Liver (tissue), 9 donors: ENCODE results near the gene EPS8. TPM values are rescaled to one million over a fixed set of nuclear protein-coding genes. Genes with fewer than 3 reads are reported as not detected.

Experiments
- DNase-seq: peaks from one replicate; pipeline ENCODE4 v3.0.0-alpha.2; 2017; ENCODE audit warnings: low spot score
- H3K27ac ChIP-seq, 2 donors: one replicate each; pipeline ENCODE4 v1.7.0; 2013; ENCODE audit warnings: inconsistent platforms in 2 of 2, low read length in 2 of 2, control low read depth in 1 of 2, low read depth in 1 of 2, mild to moderate bottlenecking in 1 of 2
- H3K27me3 ChIP-seq, 4 donors: one replicate each; pipeline versions ENCODE4 v1.6.1 to v1.7.0; 2013; ENCODE audit warnings: low read length in 3 of 4, inconsistent platforms in 1 of 4, mild to moderate bottlenecking in 1 of 4, moderate library complexity in 1 of 4; ENCODE audit not compliant: control insufficient read depth in 4 of 4, insufficient read depth in 4 of 4
- H3K36me3 ChIP-seq, 4 donors: one replicate each; pipeline versions ENCODE4 v1.6.1 to v1.7.0; 2013; ENCODE audit warnings: low read length in 3 of 4, mild to moderate bottlenecking in 3 of 4, low read depth in 1 of 4, moderate library complexity in 1 of 4; ENCODE audit not compliant: control insufficient read depth in 4 of 4, insufficient read depth in 3 of 4
- H3K4me1 ChIP-seq, 4 donors: one replicate each; pipeline versions ENCODE4 v1.6.1 to v1.7.0; 2013; ENCODE audit warnings: low read length in 3 of 4, mild to moderate bottlenecking in 3 of 4, moderate library complexity in 1 of 4; ENCODE audit not compliant: control insufficient read depth in 4 of 4, insufficient read depth in 4 of 4
- H3K4me3 ChIP-seq, 3 donors: one replicate each; pipeline versions ENCODE4 v1.6.1 to v1.7.0; 2013; ENCODE audit warnings: low read length in 3 of 3, control low read depth in 1 of 3, low read depth in 1 of 3, mild to moderate bottlenecking in 1 of 3
- H3K9ac ChIP-seq, 2 donors: one replicate each; pipeline ENCODE4 v1.7.0; 2013; ENCODE audit warnings: low read length in 2 of 2, mild to moderate bottlenecking in 2 of 2, moderate library complexity in 2 of 2, control low read depth in 1 of 2, low read depth in 1 of 2
- H3K9me3 ChIP-seq, 4 donors: one replicate each; pipeline versions ENCODE4 v1.6.1 to v1.7.0; 2013; ENCODE audit warnings: low read length in 3 of 4; ENCODE audit not compliant: control insufficient read depth in 4 of 4
- ATF3 ChIP-seq: IDR thresholded peaks from 2 replicates; pipeline ENCODE4 v1.6.1; 2016; ENCODE audit warnings: antibody characterized with exemption
- EGR1 ChIP-seq, 2 donors: IDR thresholded peaks; 2 replicates each; pipeline ENCODE4 v1.6.1; 2016 to 2018; ENCODE audit warnings: antibody characterized with exemption in 2 of 2, low read depth in 2 of 2
- FOXA2 ChIP-seq: IDR thresholded peaks from 2 replicates; pipeline ENCODE4 v1.6.1; 2016; ENCODE audit warnings: antibody characterized with exemption
- GABPA ChIP-seq, 2 donors: IDR thresholded peaks in 1 of 2; conservative IDR thresholded peaks in 1 of 2; 2 replicates each; pipeline ENCODE4 v1.6.1; 2016; ENCODE audit warnings: antibody characterized with exemption in 2 of 2, mild to moderate bottlenecking in 1 of 2, moderate library complexity in 1 of 2
- HNF4A ChIP-seq, 2 donors: conservative IDR thresholded peaks; 2 replicates each; pipeline ENCODE4 v1.6.1; 2016; ENCODE audit warnings: antibody characterized with exemption in 2 of 2, mild to moderate bottlenecking in 2 of 2
- HNF4G ChIP-seq: IDR thresholded peaks from 2 replicates; pipeline ENCODE4 v1.6.1; 2016; ENCODE audit warnings: antibody characterized with exemption
- NR2F2 ChIP-seq: IDR thresholded peaks from 2 replicates; pipeline ENCODE4 v1.6.1; 2016; ENCODE audit warnings: antibody characterized with exemption
- RAD21 ChIP-seq, 2 donors: IDR thresholded peaks; 2 replicates each; pipeline ENCODE4 v1.6.1; 2016; ENCODE audit warnings: antibody characterized with exemption in 2 of 2, mild to moderate bottlenecking in 2 of 2
- REST ChIP-seq: IDR thresholded peaks from 2 replicates; pipeline ENCODE4 v1.6.1; 2016; ENCODE audit warnings: antibody characterized with exemption, mild to moderate bottlenecking
- YY1 ChIP-seq: IDR thresholded peaks from 2 replicates; pipeline ENCODE4 v1.6.1; 2016; ENCODE audit warnings: antibody characterized with exemption, mild to moderate bottlenecking
- ZBTB33 ChIP-seq: IDR thresholded peaks from 2 replicates; pipeline ENCODE4 v1.6.1; 2016; ENCODE audit warnings: antibody characterized with exemption
- WGBS: extraction: QIAGEN DNeasy Blood & Tissue Kit; methylation state at CpG from one replicate; pipeline ENCODE4 v1.1.7; 2013; 5-methylcytosine and 5-hydroxymethylcytosine counted together
- polyA plus RNA-seq, 2 donors: library from polyadenylated mRNA; stranded (reverse) in 1 of 2; unstranded in 1 of 2; fragments of 200-250 nt in 1 of 2; fragments of >200 nt in 1 of 2; fragmentation: Nextera tagmentation in 1 of 2; extraction: Ambion mirVana in 1 of 2; gene quantifications; one replicate each; pipeline versions ENCODE4 v1.2.1 to v1.2.3, GENCODE V29; 2013 to 2015
- total RNA-seq, 2 donors: library from RNA; depleted of rRNA; stranded (reverse); fragments of >200 nt; gene quantifications; one replicate each; pipeline ENCODE4 v1.2.3, GENCODE V29; 2014
- donor health status: healthy.
- donor health status: healthy.
- donor health status: healthy.
- donor health status: healthy.
- donor health status: healthy.

EPS8 gene
- total and polyA plus RNA-seq, 4 donors, result 13.7 to 40.2 (median 15.0) TPM

GRCh38 chr12:15716581-15716980 is 72.6 kb downstream of the EPS8 start:
- no peak for DNase-seq
- no peak overlapping the region for H3K9ac ChIP-seq
- peak overlapping the region in 1 of 2 donors; percentile 19 for H3K27ac ChIP-seq
- peaks cover 1 to 38% (median 21%) of the 10 kb centered on the region in 4 donors for H3K4me1 ChIP-seq
- no peak for TF ChIP-seq HNF4G
- no peaks in the 10 kb centered on the region for H3K36me3 ChIP-seq
- H3K9me3 ChIP-seq, result no peaks in the 10 kb centered on the region
- H3K27me3 ChIP-seq, result no peaks in the 10 kb centered on the region
- H3K4me3 ChIP-seq, result peak overlapping the region in 1 of 3 donors; percentile 39
- 30% methylated on average over 2 of the region's 2 CpGs for WGBS

GRCh38 chr12:15714256-15714655 is 74.9 kb downstream of the EPS8 start:
- Histone ChIP-seq H3K9me3 (no peaks in the 10 kb centered on the region), H3K4me3 (no peak overlapping the region), H3K9ac (no peak overlapping the region), H3K36me3 (no peaks in the 10 kb centered on the region), H3K27me3 (no peaks in the 10 kb centered on the region), H3K4me1 (peaks cover 3 to 47% (median 28%) of the 10 kb centered on the region in 4 donors), H3K27ac (no peak overlapping the region)
- WGBS, result 82% methylated on average over 2 of the region's 2 CpGs
- TF ChIP-seq GABPA (IDR thresholded peaks at IDR 0.05 in 1 of 2, conservative IDR thresholded peaks at IDR 0.05 in 1 of 2), result no peak
- TF ChIP-seq HNF4A (conservative IDR thresholded peaks at IDR 0.05), result no peak
- TF ChIP-seq NR2F2, result no peak
- TF ChIP-seq REST, result no peak
- no peak for TF ChIP-seq YY1
- no peak for TF ChIP-seq FOXA2
- TF ChIP-seq ATF3, result no peak
- no peak for TF ChIP-seq RAD21 (IDR thresholded peaks at IDR 0.05)
- TF ChIP-seq EGR1 (IDR thresholded peaks at IDR 0.05; ENCODE audit: low read depth in 2 of 2), result no peak
- TF ChIP-seq ZBTB33, result no peak
- DNase-seq, result no peak
